Measurements from ENCODE around the gene SLC16A6.
A peak's percentile ranks its signal among the peaks of the same experiment; 100 is the strongest.
"Not testable (repeated sequence)": the region's sequence is repeated elsewhere in the genome, so short reads cannot be mapped to it uniquely, and the experiment has no call there.

Gene SLC16A6

DNA sequence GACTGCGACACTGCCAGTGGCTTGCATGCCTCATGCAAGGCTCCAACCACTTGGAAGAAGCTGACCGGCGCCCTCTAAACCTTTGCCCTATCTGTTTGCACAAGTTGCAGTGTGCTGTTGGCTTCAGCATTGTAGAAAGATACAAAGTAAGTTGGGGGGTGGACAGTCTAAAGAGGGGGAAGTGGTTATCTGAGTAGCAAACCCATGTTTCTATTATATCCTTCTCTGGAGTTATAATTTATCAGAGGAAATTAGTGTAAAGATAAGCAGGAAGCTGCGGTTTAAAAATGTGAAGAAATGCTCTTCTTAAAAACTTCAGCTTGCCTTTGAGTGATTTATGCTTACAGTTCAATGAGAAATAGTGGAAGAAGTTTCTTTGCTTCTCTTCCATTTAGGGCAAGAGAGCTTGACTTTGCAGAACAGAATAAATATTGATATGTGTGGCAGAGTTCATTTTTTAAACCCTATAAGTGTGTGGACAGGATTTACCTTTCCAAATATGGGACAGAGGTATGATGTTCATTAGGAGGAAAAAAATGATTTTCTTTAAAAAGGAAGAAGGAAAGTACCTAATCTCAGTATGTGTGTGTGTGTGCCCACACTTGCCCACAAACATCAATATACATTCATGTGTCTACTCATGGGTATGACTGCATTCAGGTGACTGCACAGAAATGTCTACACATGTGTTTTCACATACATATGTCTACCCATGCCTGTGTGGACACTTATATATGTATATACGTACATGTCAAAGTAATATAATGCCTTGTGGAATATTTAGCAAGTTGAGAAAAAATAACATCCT lies 35.0 kb downstream of the SLC16A6 start:
- CTCF ChIA-PET = interaction anchor here (0.6 kb wide), 1 partner anchor 385 kb away, joined by 3 read pairs; no protein-coding TSS in a partner anchor
- POLR2A ChIA-PET = no interaction called here
- DNase-seq (ENCODE audit: low read depth, low spot score) = no peak
- H3K4me3 ChIP-seq (ENCODE audit: low read depth, low read length) = no peak overlapping the region
- TF ChIP-seq CTCF (IDR thresholded peaks at IDR 0.05; ENCODE audit: insufficient read depth, low read length, missing control alignments) = no peak

DNA sequence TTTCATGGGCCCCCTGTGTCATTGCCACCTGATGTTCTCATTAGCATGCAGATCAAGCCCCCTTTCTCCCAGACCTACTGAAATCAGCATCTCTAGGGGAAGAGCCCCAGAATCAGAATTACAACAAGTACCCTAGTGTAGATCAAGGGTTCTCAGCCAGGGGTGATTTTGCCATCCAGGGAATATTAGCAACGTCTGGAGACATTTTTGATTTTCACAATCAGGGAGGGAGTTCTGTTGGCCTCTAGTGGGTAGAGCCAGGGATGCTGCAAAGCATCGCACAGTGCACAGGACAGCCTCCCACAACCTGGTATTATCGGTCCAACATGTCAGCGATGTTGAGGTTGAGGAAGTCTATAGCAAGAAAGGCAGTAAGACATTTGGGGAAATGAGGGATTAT lies 35.8 kb downstream of the SLC16A6 start:
- H3K4me3 ChIP-seq (ENCODE audit: low read depth, low read length) = no peak overlapping the region
- no peak for DNase-seq (ENCODE audit: low read depth, low spot score)
- TF ChIP-seq CTCF (IDR thresholded peaks at IDR 0.05; ENCODE audit: insufficient read depth, low read length, missing control alignments) = no peak
- ChIA-PET CTCF (interaction anchor here (0.7 to 0.9 kb wide), 2 partner anchors 145 to 209 kb away, joined by 3 to 4 read pairs; no protein-coding TSS in a partner anchor), POLR2A (no interaction called here)

DNA sequence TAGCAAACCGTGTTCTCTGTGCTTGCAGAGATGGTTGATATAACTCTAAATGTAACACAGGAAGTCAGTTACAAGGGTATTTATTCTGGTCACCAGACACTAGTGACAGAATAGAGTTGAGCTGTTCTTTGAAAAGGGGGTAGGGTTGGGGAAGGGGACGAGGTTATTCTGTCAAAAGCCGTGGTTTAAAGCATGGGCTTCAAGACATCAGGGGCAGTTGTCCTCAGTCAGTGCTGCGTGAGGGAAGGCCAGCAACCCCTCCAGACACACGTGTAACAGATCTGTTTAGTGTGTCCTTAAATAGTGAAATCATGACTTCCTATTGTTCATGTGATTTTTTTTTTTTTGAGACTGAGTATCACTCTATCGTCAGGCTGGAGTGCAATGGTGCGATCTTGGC lies 37.5 kb downstream of the SLC16A6 start:
- POLR2A ChIA-PET; DNase-seq (ENCODE audit: low read depth, low spot score); H3K4me3 ChIP-seq (ENCODE audit: low read depth, low read length): not testable (repeated sequence)
- CTCF ChIA-PET = interaction anchor here (1.1 kb wide), 1 partner anchor 9 kb away, joined by 4 read pairs; no protein-coding TSS in a partner anchor

DNA sequence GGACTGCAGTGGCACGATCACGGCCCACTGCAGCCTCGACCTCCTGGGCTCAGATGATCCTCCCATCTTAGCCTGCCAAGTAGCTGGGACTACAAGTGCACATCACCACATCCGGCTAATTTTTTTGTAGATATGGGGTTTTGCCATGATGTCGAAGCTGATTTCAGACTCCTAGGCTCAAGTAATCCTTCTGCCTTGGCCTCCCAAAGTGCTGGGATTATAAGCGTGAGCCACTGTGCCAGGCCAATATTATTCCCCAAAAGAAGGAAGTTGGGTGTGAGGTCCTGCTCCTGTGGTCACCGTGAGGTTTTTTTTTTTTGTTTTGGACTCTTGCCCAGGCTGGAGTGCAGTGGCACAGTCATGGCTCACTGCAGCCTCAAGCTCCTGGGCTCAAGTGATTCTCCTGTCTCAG lies 41.6 kb downstream of the SLC16A6 start:
- no peak for TF ChIP-seq CTCF (IDR thresholded peaks at IDR 0.05; ENCODE audit: insufficient read depth, low read length, missing control alignments)
- no peak overlapping the region for H3K4me3 ChIP-seq (ENCODE audit: low read depth, low read length)
- POLR2A ChIA-PET = no interaction called here
- DNase-seq (ENCODE audit: low read depth, low spot score) = no peak
- CTCF ChIA-PET = interaction anchor here (0.7 to 3.9 kb wide), 11 partner anchors 8 to 286 kb away, joined by 3 to 27 read pairs (median 5); no protein-coding TSS in a partner anchor

GRCh38 chr17:68248891-68249290 lies 42.0 kb downstream of the SLC16A6 start:
- CTCF ChIA-PET = interaction anchor here (0.9 to 3.9 kb wide), 19 partner anchors 8 to 358 kb away, joined by 3 to 27 read pairs (median 5); no protein-coding TSS in a partner anchor
- H3K4me3 ChIP-seq (ENCODE audit: low read depth, low read length) = peak overlapping the region; percentile 80
- DNase-seq (ENCODE audit: low read depth, low spot score) = no peak
- POLR2A ChIA-PET = interaction anchor here (1.2 to 1.6 kb wide), 2 partner anchors 43 to 208 kb away, joined by 3 to 4 read pairs; partner anchors contain the start of gene WIPI1
- TF ChIP-seq CTCF (IDR thresholded peaks at IDR 0.05; ENCODE audit: insufficient read depth, low read length, missing control alignments) = no peak

- POLR2A ChIA-PET = interaction anchor here (1.0 to 1.6 kb wide), 3 partner anchors 42 to 209 kb away, joined by 3 to 4 read pairs (median 3); partner anchors contain the start of gene WIPI1
- CTCF ChIA-PET = interaction anchor here (0.9 to 3.9 kb wide), 19 partner anchors 9 to 357 kb away, joined by 3 to 27 read pairs (median 5); no protein-coding TSS in a partner anchor
- H3K4me3 ChIP-seq (ENCODE audit: low read depth, low read length) = peak overlapping the region; percentile 80
- no peak for DNase-seq (ENCODE audit: low read depth, low spot score)
- TF ChIP-seq CTCF (IDR thresholded peaks at IDR 0.05; ENCODE audit: insufficient read depth, low read length, missing control alignments) = no peak
Measured at GRCh38 chr17:68248199-68248825, 42.6 kb downstream of the SLC16A6 start.
